HFF-Myc (cell line): ENCODE data around the gene ROM1.
A peak's percentile ranks its signal among the peaks of the same experiment; 100 is the strongest.
"Not testable (repeated sequence)": the region's sequence is repeated elsewhere in the genome, so short reads cannot be mapped to it uniquely, and the experiment has no call there.

ENCODE experiments used
- DNase-seq: peaks from one replicate; pipeline ENCODE4 v3.0.0-alpha.2; 2011; ENCODE audit warnings: low read depth; ENCODE audit errors: extremely low read depth
- H3K4me3 ChIP-seq: replicated peaks from 2 replicates; pipeline ENCODE4 v1.5.1; 2011; ENCODE audit warnings: low read depth, mild to moderate bottlenecking, control low read depth, low read length
- TF ChIP-seq, protein P1 (sequence below): IDR thresholded peaks from 2 replicates; pipeline ENCODE4 v1.5.1; 2012; ENCODE audit warnings: mild to moderate bottlenecking, low read depth, low read length, control low read depth; ENCODE audit errors: missing control alignments

The ROM1 gene, protein sequence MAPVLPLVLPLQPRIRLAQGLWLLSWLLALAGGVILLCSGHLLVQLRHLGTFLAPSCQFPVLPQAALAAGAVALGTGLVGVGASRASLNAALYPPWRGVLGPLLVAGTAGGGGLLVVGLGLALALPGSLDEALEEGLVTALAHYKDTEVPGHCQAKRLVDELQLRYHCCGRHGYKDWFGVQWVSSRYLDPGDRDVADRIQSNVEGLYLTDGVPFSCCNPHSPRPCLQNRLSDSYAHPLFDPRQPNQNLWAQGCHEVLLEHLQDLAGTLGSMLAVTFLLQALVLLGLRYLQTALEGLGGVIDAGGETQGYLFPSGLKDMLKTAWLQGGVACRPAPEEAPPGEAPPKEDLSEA

DNA sequence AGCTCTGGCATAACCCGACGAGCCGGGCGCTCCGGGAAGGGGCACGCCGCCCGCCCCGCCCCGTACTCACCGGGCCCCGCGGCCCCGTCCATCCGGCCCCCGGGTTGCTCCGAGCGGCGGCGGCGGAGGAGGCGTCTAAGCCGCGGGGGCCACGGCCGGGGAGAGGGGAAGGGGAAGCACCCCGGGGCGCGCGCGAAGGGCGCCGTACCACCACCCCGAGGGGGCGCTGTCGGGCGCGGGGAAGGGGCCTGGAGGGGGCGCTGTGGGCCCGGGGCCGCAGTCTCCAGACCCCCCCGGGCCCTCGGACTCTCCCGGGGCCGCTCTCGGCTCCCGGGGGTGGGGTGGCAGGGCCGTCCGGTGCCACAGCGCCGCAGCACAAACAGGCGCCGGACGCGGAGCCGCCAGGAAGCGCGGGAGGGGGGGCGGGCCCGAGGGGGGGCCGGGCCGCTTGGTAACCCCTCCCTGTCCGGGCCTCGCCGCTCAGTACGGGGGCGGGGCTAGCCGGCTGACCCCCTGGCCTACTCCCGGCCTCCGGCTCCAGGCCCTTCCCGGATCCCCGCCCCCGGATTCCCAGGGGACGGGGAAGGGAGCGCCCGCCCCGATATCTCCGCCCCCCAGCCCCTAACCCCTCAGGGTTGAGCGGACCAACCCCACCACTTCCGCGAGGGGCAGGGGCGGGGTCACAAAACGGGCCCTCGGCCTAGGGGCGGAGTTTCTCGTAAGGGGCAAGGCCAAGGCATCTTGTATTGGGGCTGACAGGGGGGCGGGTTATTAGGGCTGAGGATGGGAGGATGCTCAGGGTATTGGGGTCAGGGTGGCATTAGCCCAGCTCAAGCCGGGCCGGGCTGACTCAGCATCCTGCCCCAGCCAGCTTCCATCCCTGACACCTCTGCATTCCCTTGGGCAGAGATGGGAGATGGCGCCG, at the start of gene ROM1, which contains the start of gene EML3:
ROM1 (plus strand) TSS at position 892 of the 925 bp plus-strand sequence; CDS start at position 917, 25 bp downstream.
EML3 (minus strand) TSS at position 410 of the 925 bp plus-strand sequence; CDS start at position 92, 318 bp downstream.
- H3K4me3 ChIP-seq = peak within 1 kb of the TSS; percentile 66
- TF ChIP-seq, protein P1, sequence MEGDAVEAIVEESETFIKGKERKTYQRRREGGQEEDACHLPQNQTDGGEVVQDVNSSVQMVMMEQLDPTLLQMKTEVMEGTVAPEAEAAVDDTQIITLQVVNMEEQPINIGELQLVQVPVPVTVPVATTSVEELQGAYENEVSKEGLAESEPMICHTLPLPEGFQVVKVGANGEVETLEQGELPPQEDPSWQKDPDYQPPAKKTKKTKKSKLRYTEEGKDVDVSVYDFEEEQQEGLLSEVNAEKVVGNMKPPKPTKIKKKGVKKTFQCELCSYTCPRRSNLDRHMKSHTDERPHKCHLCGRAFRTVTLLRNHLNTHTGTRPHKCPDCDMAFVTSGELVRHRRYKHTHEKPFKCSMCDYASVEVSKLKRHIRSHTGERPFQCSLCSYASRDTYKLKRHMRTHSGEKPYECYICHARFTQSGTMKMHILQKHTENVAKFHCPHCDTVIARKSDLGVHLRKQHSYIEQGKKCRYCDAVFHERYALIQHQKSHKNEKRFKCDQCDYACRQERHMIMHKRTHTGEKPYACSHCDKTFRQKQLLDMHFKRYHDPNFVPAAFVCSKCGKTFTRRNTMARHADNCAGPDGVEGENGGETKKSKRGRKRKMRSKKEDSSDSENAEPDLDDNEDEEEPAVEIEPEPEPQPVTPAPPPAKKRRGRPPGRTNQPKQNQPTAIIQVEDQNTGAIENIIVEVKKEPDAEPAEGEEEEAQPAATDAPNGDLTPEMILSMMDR = peak; percentile 82
- no peak for DNase-seq

DNA sequence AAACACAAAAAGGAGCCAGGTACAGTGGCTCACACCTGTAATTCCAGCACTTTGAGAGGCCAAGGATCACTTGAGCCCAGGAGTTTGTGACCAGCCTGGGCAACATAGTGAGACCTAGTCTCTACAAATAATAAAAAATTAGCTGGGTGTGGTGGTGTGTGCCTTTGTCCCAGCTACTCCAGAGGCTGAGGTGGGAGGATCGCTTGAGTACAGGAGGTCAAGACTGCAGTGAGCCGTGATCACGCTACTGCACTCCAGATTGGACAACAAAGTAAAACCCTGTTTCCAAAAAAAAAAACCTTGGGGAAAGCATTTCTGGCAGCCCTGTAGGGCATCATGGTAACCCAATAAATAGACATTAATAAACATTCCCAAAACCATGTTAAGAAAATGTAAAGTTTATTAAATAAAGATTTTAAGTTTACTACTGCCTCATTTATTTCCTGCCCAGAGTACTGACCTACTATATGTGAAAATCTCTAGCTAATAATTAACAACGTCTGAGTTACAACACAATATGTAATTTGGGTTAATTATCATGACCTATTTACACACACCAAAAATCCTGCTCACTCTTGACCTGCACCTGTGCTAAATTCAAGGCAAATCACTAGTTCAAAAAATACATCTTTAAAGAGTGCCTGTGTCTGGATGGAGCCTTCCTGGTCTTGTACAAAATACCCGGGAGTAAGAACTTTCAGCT, 47.8 kb upstream of the ROM1 start:
- DNase-seq = no peak
- no peak overlapping the region for H3K4me3 ChIP-seq
- TF ChIP-seq, protein P1 = no peak

DNA sequence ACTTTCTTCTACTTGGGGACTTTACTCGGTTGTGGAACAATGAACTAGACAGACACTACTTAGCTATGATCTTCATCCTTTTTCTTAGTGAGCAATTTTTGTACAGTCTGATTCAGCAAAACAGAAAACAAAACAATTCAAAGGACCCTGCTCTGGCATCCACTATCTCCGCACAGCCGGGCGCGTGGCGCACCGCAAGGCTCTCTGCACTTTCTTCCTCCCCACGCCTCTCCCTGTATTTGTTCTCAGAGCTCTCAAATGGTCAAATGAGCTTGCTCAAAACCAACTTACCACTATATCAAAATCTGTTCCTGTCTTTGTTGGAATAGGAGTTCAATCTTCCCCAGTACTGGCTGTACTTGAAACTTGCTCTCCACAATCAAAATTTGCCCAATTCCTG, 46.8 kb upstream of the ROM1 start:
- TF ChIP-seq, protein P1 = no peak
- no peak overlapping the region for H3K4me3 ChIP-seq
- no peak for DNase-seq

DNA sequence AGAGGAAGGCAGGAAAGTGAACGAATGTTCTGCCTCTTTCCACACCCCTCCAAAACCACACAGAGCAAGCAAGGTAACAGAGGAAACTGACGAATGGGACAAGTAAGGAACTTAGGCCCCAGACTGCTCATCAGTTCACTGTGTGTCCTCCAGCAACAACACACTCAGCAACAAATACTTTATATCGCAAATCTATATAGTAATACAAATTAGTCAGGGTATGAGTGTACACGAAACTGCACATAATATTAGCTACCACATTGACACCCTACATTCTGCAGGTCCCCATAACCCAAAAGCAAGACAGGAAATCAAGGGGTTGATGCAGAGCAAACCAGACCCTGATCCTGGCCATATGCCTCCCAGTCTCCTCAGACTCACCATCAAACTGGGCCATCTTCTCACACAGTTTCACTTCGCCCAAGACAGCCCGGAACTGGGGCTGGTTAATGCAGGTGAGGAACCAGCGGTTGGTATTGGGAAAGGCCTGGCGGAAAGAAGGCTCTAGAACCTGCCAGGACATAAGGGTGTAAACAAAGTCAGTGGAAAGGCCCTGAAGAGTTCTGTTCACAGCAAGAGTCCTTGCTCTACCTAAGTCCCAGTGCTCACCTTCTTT, 45.9 kb upstream of the ROM1 start:
- DNase-seq = no peak
- TF ChIP-seq, protein P1 = no peak
- H3K4me3 ChIP-seq = peak overlapping the region; percentile 12; the same call in 1 of the 2 replicates

DNA sequence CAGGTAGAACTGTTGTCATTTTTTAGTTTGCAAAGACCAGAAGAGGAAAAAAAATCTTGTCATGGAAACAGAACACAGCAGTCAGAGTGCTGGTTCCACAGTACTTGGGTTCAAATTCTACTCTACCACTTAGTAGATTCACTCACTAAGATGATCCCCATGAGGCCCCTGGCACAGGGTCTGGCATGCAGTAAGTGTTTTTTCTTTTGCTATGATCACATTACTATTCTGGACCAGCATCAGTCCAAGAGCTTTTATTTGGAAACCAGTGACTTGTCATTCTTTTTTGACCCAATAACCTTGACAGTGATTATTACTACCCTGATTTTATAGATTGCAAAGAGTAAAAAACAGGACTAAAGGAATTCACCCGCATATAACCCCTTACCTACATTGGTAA, 43.4 kb upstream of the ROM1 start:
- DNase-seq = no peak
- TF ChIP-seq, protein P1 = no peak
- peak overlapping the region; percentile 100 for H3K4me3 ChIP-seq

DNA sequence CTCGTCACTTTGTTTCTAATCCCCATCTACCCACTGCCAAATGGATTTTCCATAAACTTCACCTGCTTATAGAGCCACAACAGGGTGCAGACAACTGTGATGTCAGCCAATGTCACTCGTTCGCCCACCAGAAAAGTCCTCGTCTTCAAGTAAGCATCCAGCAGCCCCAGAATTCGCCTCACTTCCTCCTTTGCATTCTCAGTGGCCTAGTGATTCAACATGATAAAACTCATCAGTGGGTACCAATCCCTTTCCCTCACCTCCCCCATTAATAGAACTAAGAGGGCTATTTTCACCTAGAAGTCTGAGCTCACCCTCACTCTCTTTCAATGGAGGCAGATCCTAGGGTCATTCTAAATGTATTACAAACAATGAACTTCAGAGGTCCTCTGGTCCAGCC, 42.2 kb upstream of the ROM1 start:
- DNase-seq = not testable (repeated sequence)
- peak overlapping the region; percentile 100 for H3K4me3 ChIP-seq

DNA sequence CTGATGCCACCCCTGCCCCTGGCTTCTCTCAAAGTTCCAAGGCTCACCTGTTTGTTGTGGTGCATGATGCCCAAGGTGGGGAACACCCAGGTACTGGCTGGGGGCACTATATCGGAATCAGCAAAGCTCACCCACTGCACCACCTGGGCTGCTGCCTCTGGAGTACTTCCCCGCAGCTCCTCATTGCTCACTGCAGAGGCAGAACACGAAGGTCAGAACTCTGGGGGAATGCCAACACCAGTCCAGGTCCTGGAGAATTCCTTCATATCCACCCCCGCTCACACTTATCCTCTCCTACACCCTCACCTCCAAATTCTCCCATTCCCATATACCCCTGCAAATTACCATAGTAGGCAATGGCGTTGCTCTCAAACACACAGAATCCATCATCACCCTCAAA, 41.6 kb upstream of the ROM1 start:
- H3K4me3 ChIP-seq = peak overlapping the region; percentile 100
- not testable (repeated sequence) for DNase-seq
